GM12878 (cell line): Measurements from ENCODE around the gene APC2. TPM values are rescaled to one million over a fixed set of nuclear protein-coding genes. Genes with fewer than 3 reads are reported as not detected.

Source experiments
- ATAC-seq: fragments of 200-7000 bp; cut with Tn5 transposase; 3 replicates; pipeline ENCODE4 v1.9.1; 2020; ENCODE audit warnings: mild to moderate bottlenecking, moderate library complexity
- BruUV-seq: library from RNA; stranded (reverse); fragments of 400-500 nt; replicated peaks from 2 replicates; lab custom pipeline; 2021; lab: Mats Ljungman, UMichigan
- CTCF ChIA-PET: fragments of 300-600 bp; sonication (Branson Sonifier 250); formaldehyde crosslinking; extraction: SDS; loops from one replicate; lab custom pipeline; 2021; ENCODE audit warnings: inconsistent platforms; lab: Yijun Ruan, JAX
- POLR2A ChIA-PET: fragments of 350-600 bp; formaldehyde crosslinking; extraction: SDS; loops from one replicate; lab custom pipeline; 2021; ENCODE audit warnings: inconsistent platforms; lab: Charles Lee
- RAD21 ChIA-PET: fragments of 300-600 bp; sonication (Branson Sonifier 250); formaldehyde crosslinking; loops from one replicate; lab custom pipeline; 2023; ENCODE audit warnings: antibody characterized with exemption; ENCODE audit not compliant: unreplicated experiment; lab: Charles Lee
- SMC1A ChIA-PET: fragments of 300-600 bp; sonication (Branson Sonifier 250); formaldehyde crosslinking; loops from one replicate; lab custom pipeline; 2023; ENCODE audit not compliant: unreplicated experiment, uncharacterized antibody; lab: Charles Lee
- DNase-seq: peaks from one replicate; pipeline ENCODE4 v3.0.0-alpha.2; 2011; ENCODE audit warnings: low read depth, low spot score
- FAIRE-seq: peaks from 3 replicates; lab custom pipeline; 2011; peaks lifted over from hg19 to GRCh38; lab: Jason Lieb, UNC
- H2AFZ ChIP-seq: 2 replicates; pipeline ENCODE4 v1.6.0; 2011; ENCODE audit warnings: low read depth, low read length, control low read depth; ENCODE audit not compliant: control insufficient read depth
- H3K27ac ChIP-seq: 2 replicates; pipeline ENCODE4 v1.5.1; 2011; ENCODE audit warnings: control low read depth; ENCODE audit not compliant: control insufficient read depth, insufficient read depth
- H3K27me3 ChIP-seq, 2 experiments: replicated peaks in 1 of 2; 2 replicates each; pipeline versions ENCODE4 v1.6.0 to v1.6.1; 2011; ENCODE audit warnings: low read length in 1 of 2; ENCODE audit not compliant: control insufficient read depth in 2 of 2, insufficient read depth in 2 of 2
- H3K36me3 ChIP-seq, 2 experiments: 2 replicates each; pipeline ENCODE4 v1.5.1; 2011; ENCODE audit warnings: low read length in 1 of 2; ENCODE audit not compliant: control insufficient read depth in 2 of 2, insufficient read depth in 2 of 2
- H3K4me1 ChIP-seq: 2 replicates; pipeline ENCODE4 v1.6.1; 2011; ENCODE audit warnings: mild to moderate bottlenecking, low read length, moderate library complexity, mixed read lengths; ENCODE audit not compliant: control insufficient read depth, insufficient read depth
- H3K4me2 ChIP-seq: 2 replicates; pipeline ENCODE4 v1.6.0; 2011; ENCODE audit warnings: control low read depth; ENCODE audit not compliant: control insufficient read depth, insufficient read depth
- H3K4me3 ChIP-seq: fragments of 200-600 bp; sonication (generic); 2 replicates; pipeline ENCODE4 v1.5.1; 2016
- H3K79me2 ChIP-seq: 2 replicates; pipeline ENCODE4 v1.6.0; 2011; ENCODE audit warnings: low read length; ENCODE audit not compliant: control insufficient read depth, insufficient read depth
- H3K9ac ChIP-seq: 2 replicates; pipeline ENCODE4 v1.8.0; 2011; ENCODE audit warnings: low read length, control low read depth, mixed read lengths; ENCODE audit not compliant: control insufficient read depth, insufficient read depth
- H3K9me3 ChIP-seq: replicated peaks from 3 replicates; pipeline ENCODE4 v1.5.1; 2011; ENCODE audit warnings: mild to moderate bottlenecking, low read length; ENCODE audit not compliant: control insufficient read depth, insufficient read depth
- H4K20me1 ChIP-seq: 2 replicates; pipeline ENCODE4 v1.6.0; 2011; ENCODE audit not compliant: control insufficient read depth, insufficient read depth
- ATF7 ChIP-seq: fragments of 450-650 bp; IDR thresholded peaks from 2 replicates; pipeline ENCODE4 v1.6.1; 2016; ENCODE audit warnings: low read depth, mild to moderate bottlenecking
- CEBPB ChIP-seq, 2 experiments: fragments of 150-350 bp in 1 of 2; IDR thresholded peaks; 2 replicates each; pipeline ENCODE4 v1.6.1; 2012 to 2014; ENCODE audit warnings: low read depth in 2 of 2, low read length in 2 of 2, borderline replicate concordance in 1 of 2, inconsistent platforms in 1 of 2
- POLR2A ChIP-seq: IDR thresholded peaks from 2 replicates; pipeline ENCODE4 v1.6.1; 2011; ENCODE audit warnings: low read depth, mild to moderate bottlenecking, low read length
- POLR2AphosphoS2 ChIP-seq: IDR thresholded peaks from 2 replicates; pipeline ENCODE4 v1.6.1; 2011; ENCODE audit warnings: low read depth, mild to moderate bottlenecking, low read length, improper control_type of control experiment, moderate library complexity
- WGBS: methylation state at CpG from one replicate; pipeline ENCODE4 v1.1.6; 2016; ENCODE audit warnings: low lambda C conversion rate; ENCODE audit not compliant: insufficient replicate concordance, insufficient coverage; ENCODE audit errors: missing lambda C conversion rate; 5-methylcytosine and 5-hydroxymethylcytosine counted together
- in situ Hi-C: fragments of 300-500 bp; cut with MboI; formaldehyde crosslinking; loops from 9 replicates; pipeline ENCODE4 v1.14.3; 2018; ENCODE audit warnings: mixed read lengths
- intact Hi-C: fragments of 100-400 bp; cut with micrococcal nuclease; formaldehyde crosslinking; loops from one replicate; pipeline ENCODE4 v1.14.2; 2022; ENCODE audit not compliant: unreplicated experiment
- polyA plus RNA-seq, 11 experiments: library from polyadenylated mRNA; depleted of rRNA in 4 of 11; unstranded in 6 of 11; stranded (reverse) in 5 of 11; fragments of >200 nt; fragmentation: Nextera tagmentation in 4 of 11; fragmentation: Illumina TruSeq in 1 of 11; extraction: Ambion mirVana in 4 of 11; extraction: Trizol in 1 of 11; gene quantifications; 1 replicate in 1 of 11; 2 replicates in 10 of 11; pipeline versions ENCODE4 v1.2.1 to v1.2.3, GENCODE V29; 2011 to 2016; ENCODE audit warnings: inconsistent platforms in 2 of 11, missing spikeins in 2 of 11, low read depth in 1 of 11
- total RNA-seq, 4 experiments: library from RNA; depleted of rRNA in 3 of 4; stranded (reverse); fragments of >200 nt in 3 of 4; fragmentation: Illumina TruSeq in 1 of 4; extraction: Trizol in 1 of 4; gene quantifications; 2 replicates each; pipeline versions ENCODE4 v1.2.1 to v1.2.3, GENCODE V29; 2013 to 2021

Gene APC2
- total and polyA plus RNA-seq, 10 of the 15 experiments (the other 5 are each of a cell fraction or from before 2014, with no cell fraction given), result under 0.01 to 0.73 (median 0.04) TPM; not detected in 5

DNA sequence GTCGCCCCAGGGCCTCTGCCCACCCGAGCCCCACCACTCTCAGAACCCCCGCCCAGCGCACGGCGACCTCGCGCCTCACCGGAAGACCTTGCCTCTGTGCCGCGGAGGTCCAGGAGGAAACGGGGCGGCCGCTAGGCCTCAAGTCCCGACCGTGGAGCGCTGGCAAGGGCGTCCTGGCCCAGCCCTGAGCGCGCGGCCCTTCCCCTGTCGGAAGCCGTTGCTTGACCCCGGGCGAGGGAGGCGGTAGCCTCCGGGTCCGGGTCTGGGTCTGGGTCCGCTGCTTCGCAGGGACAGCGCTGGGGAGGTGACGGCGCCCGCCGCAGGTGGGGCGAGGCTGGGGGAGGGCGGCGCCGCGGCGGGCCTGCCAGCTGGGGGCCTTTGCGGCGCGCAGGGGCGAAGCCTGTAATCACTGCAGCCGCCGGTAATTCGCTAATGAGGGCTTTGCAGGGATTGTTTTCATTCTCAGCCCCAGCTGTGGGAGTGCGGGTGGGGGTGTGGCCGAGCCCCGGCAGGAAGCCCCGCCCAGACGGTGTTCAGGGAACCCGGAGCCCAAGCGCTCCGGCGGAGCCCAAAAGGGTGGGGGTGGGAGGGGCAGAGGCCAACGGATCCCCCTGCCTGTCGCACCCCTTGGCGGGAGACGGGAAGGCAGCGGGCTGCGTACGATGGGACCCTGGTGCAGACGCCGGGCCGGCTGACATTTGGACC is 20.5 kb downstream of the APC2 start:
- no peaks in the 10 kb centered on the region for H3K9me3 ChIP-seq
- no peaks in the 10 kb centered on the region for H3K79me2 ChIP-seq
- POLR2A ChIA-PET, result no interaction called here
- in situ Hi-C loops, result no loop called here
- peaks cover 7% of the 10 kb centered on the region for H3K4me1 ChIP-seq
- RAD21 ChIA-PET, result no interaction called here
- no peaks in the 10 kb centered on the region for H3K36me3 ChIP-seq
- no peak overlapping the region; the same call in 1 of the 2 replicates for H3K4me3 ChIP-seq
- no peak overlapping the region for H3K9ac ChIP-seq
- DNase-seq, result no peak
- peaks cover 10 to 27% of the 10 kb centered on the region in 2 experiments for H3K27me3 ChIP-seq
- no peak for FAIRE-seq
- 9% methylated on average over 58 of the region's 67 CpGs for WGBS
- no peak overlapping the region for H3K27ac ChIP-seq
- peak; percentile 55 for ATAC-seq
- SMC1A ChIA-PET, result no interaction called here
- CTCF ChIA-PET, result no interaction called here
- BruUV-seq, result no TSS peak
- H4K20me1 ChIP-seq, result peaks cover 7% of the 10 kb centered on the region
- TF ChIP-seq POLR2A, result 0 out of 2 replicates have a peak, but pooled peaks have one; percentile 23
- TF ChIP-seq ATF7, result no peak
- peak overlapping the region; percentile 33; the same call in 1 of the 2 replicates for H3K4me2 ChIP-seq
- intact Hi-C loops, result no loop called here
- H2AFZ ChIP-seq, result no peak overlapping the region

GRCh38 chr19:1471010-1471514 is 21.1 kb downstream of the APC2 start:
- peaks cover 7% of the 10 kb centered on the region for H4K20me1 ChIP-seq
- no peak for TF ChIP-seq POLR2AphosphoS2
- peak; percentile 61 for TF ChIP-seq POLR2A
- TF ChIP-seq CEBPB (IDR thresholded peaks at IDR 0.05; ENCODE audit: borderline replicate concordance in 1 of 2, low read depth in 2 of 2, low read length in 2 of 2), result no peak
- ChIA-PET RAD21 (no interaction called here), POLR2A (interaction anchor here (0.6 kb wide), 1 partner anchor 1905 kb away, joined by 8 read pairs; no protein-coding TSS in a partner anchor), CTCF (interaction anchor here (1.1 kb wide), 1 partner anchor 227 kb away, joined by 3 read pairs; no protein-coding TSS in a partner anchor), SMC1A (interaction anchor here (0.6 kb wide), 1 partner anchor 161 kb away, joined by 3 read pairs; no protein-coding TSS in a partner anchor)
- no peak overlapping the region; the same call in 1 of the 2 replicates for H3K4me3 ChIP-seq
- 11% methylated on average over 28 of the region's 28 CpGs for WGBS
- no peaks in the 10 kb centered on the region for H3K36me3 ChIP-seq
- no peaks in the 10 kb centered on the region for H3K9me3 ChIP-seq
- H3K27ac ChIP-seq, result no peak overlapping the region
- no peak for FAIRE-seq
- peaks cover 10 to 27% of the 10 kb centered on the region in 2 experiments for H3K27me3 ChIP-seq
- no peak overlapping the region for H2AFZ ChIP-seq
- 0 out of 2 replicates have a peak overlapping the region, but pooled peaks have one; percentile 30 for H3K4me2 ChIP-seq
- no peak for DNase-seq
- H3K9ac ChIP-seq, result no peak overlapping the region
- in situ Hi-C loops (no loop called here), intact Hi-C loops (no loop called here)
- BruUV-seq, result no TSS peak
- ATAC-seq, result peak; percentile 53
- H3K4me1 ChIP-seq, result peaks cover 7% of the 10 kb centered on the region
- no peaks in the 10 kb centered on the region for H3K79me2 ChIP-seq
